HepG2 (cell line): ENCODE results near the gene HCFC1R1. TPM values are rescaled to one million over a fixed set of nuclear protein-coding genes. Genes with fewer than 3 reads are reported as not detected.

ENCODE experiments used
- ASH2L ChIP-seq: fragments of 300-600, 200-600 bp; sonication (generic); IDR thresholded peaks from 2 replicates; pipeline ENCODE4 v1.7.0; 2017; ENCODE audit warnings: low read depth, mild to moderate bottlenecking, moderate library complexity, mixed read lengths, low read length; ENCODE audit not compliant: insufficient read length
- CBFB ChIP-seq: sonication (generic); formaldehyde crosslinking; IDR thresholded peaks from 2 replicates; pipeline ENCODE4 v1.4.0; 2020; ENCODE audit warnings: missing genetic modification reagents
- CBX2 ChIP-seq, 2 experiments: fragments of 200-600 bp in 1 of 2; sonication (generic); formaldehyde crosslinking in 1 of 2; IDR thresholded peaks; 2 replicates each; pipeline versions ENCODE4 v1.7.0 to v1.8.1; 2018 to 2022; ENCODE audit warnings: low read depth in 2 of 2, low read length in 1 of 2, mild to moderate bottlenecking in 1 of 2, missing genetic modification reagents in 1 of 2
- DBP ChIP-seq: sonication (generic); formaldehyde crosslinking; IDR thresholded peaks from 2 replicates; pipeline ENCODE4 v1.4.0; 2020; ENCODE audit warnings: missing genetic modification reagents; ENCODE audit errors: not compliant biosample characterization
- KDM3A ChIP-seq: IDR thresholded peaks from 2 replicates; pipeline ENCODE4 v1.6.1; 2018; ENCODE audit warnings: low read depth, missing compliant biosample characterization
- KLF12 ChIP-seq: sonication (generic); formaldehyde crosslinking; IDR thresholded peaks from 2 replicates; pipeline ENCODE4 v1.4.0; 2020; ENCODE audit warnings: missing genetic modification reagents, borderline replicate concordance
- MNT ChIP-seq: fragments of 450-650 bp; IDR thresholded peaks from 2 replicates; pipeline ENCODE4 v1.6.1; 2016
- MXD1 ChIP-seq: sonication (generic); formaldehyde crosslinking; IDR thresholded peaks from 2 replicates; pipeline ENCODE4 v1.4.0; 2020; ENCODE audit warnings: mild to moderate bottlenecking, missing genetic modification reagents
- MYC ChIP-seq: sonication (generic); formaldehyde crosslinking; IDR thresholded peaks from 2 replicates; pipeline ENCODE4 v1.9.0; 2021; ENCODE audit warnings: missing genetic modification reagents, borderline replicate concordance
- NFKBIZ ChIP-seq: IDR thresholded peaks from 2 replicates; pipeline ENCODE4 v1.6.1; 2018; ENCODE audit warnings: missing genetic modification reagents, missing compliant biosample characterization
- PCBP1 ChIP-seq: fragments of 200-400 bp; formaldehyde crosslinking; IDR thresholded peaks from 2 replicates; pipeline ENCODE4 v1.6.1; 2017; ENCODE audit warnings: mild to moderate bottlenecking, low read depth, low read length, borderline replicate concordance
- REST ChIP-seq, 2 experiments: IDR thresholded peaks; 2 replicates each; pipeline ENCODE4 v1.6.1; 2011 to 2012; ENCODE audit warnings: low read length in 2 of 2, borderline replicate concordance in 1 of 2, low read depth in 1 of 2, mild to moderate bottlenecking in 1 of 2, moderate library complexity in 1 of 2
- REXO4 ChIP-seq: sonication (generic); formaldehyde crosslinking; IDR thresholded peaks from 2 replicates; pipeline ENCODE4 v1.8.0; 2022; ENCODE audit warnings: missing genetic modification reagents, mild to moderate bottlenecking, borderline replicate concordance
- SMARCE1 ChIP-seq: fragments of 450-650 bp; IDR thresholded peaks from 2 replicates; pipeline ENCODE4 v1.6.1; 2017; ENCODE audit warnings: borderline replicate concordance
- SRSF4 ChIP-seq: fragments of 200-400 bp; formaldehyde crosslinking; IDR thresholded peaks from one replicate; pipeline ENCODE4 v1.6.1; 2018; ENCODE audit warnings: mild to moderate bottlenecking, low read depth, low read length, moderate library complexity; ENCODE audit not compliant: poor library complexity, severe bottlenecking
- TOPORS ChIP-seq: sonication (generic); formaldehyde crosslinking; IDR thresholded peaks from 2 replicates; pipeline ENCODE4 v1.8.0; 2023; ENCODE audit warnings: mild to moderate bottlenecking, missing genetic modification reagents
- ZNF333 ChIP-seq: sonication (generic); formaldehyde crosslinking; IDR thresholded peaks from 2 replicates; pipeline ENCODE4 v1.4.0; 2020; ENCODE audit warnings: mild to moderate bottlenecking, missing genetic modification reagents, borderline replicate concordance
- ZNF354B ChIP-seq: sonication (generic); formaldehyde crosslinking; IDR thresholded peaks from 2 replicates; pipeline ENCODE4 v1.8.0; 2022; ENCODE audit warnings: mild to moderate bottlenecking, missing genetic modification reagents
- ZNF562 ChIP-seq: sonication (generic); formaldehyde crosslinking; IDR thresholded peaks from 2 replicates; pipeline ENCODE4 v1.8.0; 2022; ENCODE audit warnings: missing genetic modification reagents, borderline replicate concordance
- polyA plus RNA-seq, 8 experiments: library from polyadenylated mRNA; depleted of rRNA in 3 of 8; stranded (reverse) in 7 of 8; unstranded in 1 of 8; fragments of >200 nt; fragmentation: Illumina TruSeq in 4 of 8; extraction: Trizol in 4 of 8; gene quantifications; 2 replicates each; pipeline versions ENCODE4 v1.2.1 to v1.2.3, GENCODE V29; 2011 to 2016; ENCODE audit warnings: low read depth in 4 of 8, missing spikeins in 1 of 8, mixed read lengths in 1 of 8; ENCODE audit not compliant: insufficient read depth in 1 of 8
- total RNA-seq, 5 experiments: library from RNA; depleted of rRNA; stranded (reverse); fragments of >200 nt; fragmentation: Illumina TruSeq; extraction: Trizol; gene quantifications; 2 replicates each; pipeline ENCODE4 v1.2.3, GENCODE V29; 2016; ENCODE audit warnings: low read depth in 1 of 5

The HCFC1R1 gene
- total and polyA plus RNA-seq, 2 of the 13 experiments (the other 11 are each of a cell fraction or from before 2014, with no cell fraction given) = 13.8 to 16.1 TPM

GRCh38 chr16:2980227-2981176 lies 43.2 kb downstream of the HCFC1R1 start, which contains the start of gene PKMYT1 (continued):
- no peak for TF ChIP-seq REST (IDR thresholded peaks at IDR 0.05; ENCODE audit: borderline replicate concordance in 1 of 2, low read depth in 1 of 2, low read length in 2 of 2)
- TF ChIP-seq REXO4 = no peak
- peak; percentile 82 for TF ChIP-seq KLF12
- 0 out of 2 replicates have a peak, but pooled peaks have one; percentile 67 for TF ChIP-seq ZNF333 (CRISPR knock-in tag)
- no peak for TF ChIP-seq SMARCE1
- no peak for TF ChIP-seq CBFB (CRISPR knock-in tag)
- TF ChIP-seq CBX2 (IDR thresholded peaks at IDR 0.05; ENCODE audit: low read depth, low read length) = no peak
- TF ChIP-seq CBX2 (CRISPR knock-in tag; IDR thresholded peaks at IDR 0.05; ENCODE audit: low read depth) = no peak
- peak; percentile 37; the same call in 1 of the 2 replicates for TF ChIP-seq TOPORS (CRISPR knock-in tag)
- TF ChIP-seq KDM3A (CRISPR knock-in tag) = 0 out of 2 replicates have a peak, but pooled peaks have one; percentile 8
- TF ChIP-seq ZNF354B (CRISPR knock-in tag) = no peak
- TF ChIP-seq ZNF562 (CRISPR knock-in tag) = no peak
- TF ChIP-seq PCBP1 = no peak
- TF ChIP-seq NFKBIZ (CRISPR knock-in tag) = no peak
- TF ChIP-seq MXD1 = peak; percentile 41
- peak; percentile 27 for TF ChIP-seq SRSF4
- no peak for TF ChIP-seq DBP (CRISPR knock-in tag)
- no peak for TF ChIP-seq ASH2L
- peak; percentile 41; the same call in 1 of the 2 replicates for TF ChIP-seq MYC (CRISPR knock-in tag)
- TF ChIP-seq MNT = peak; percentile 40; the same call in 1 of the 2 replicates
